GM18868 (cell line): Measurements from ENCODE around the gene HCCS.
"Not testable (repeated sequence)": the region's sequence is repeated elsewhere in the genome, so short reads cannot be mapped to it uniquely, and the experiment has no call there.

ENCODE experiments used
- ATAC-seq: cut with Tn5 transposase; IDR thresholded peaks from one replicate; pipeline ENCODE4 v1.9.1; 2021; ENCODE audit warnings: mild to moderate bottlenecking, moderate library complexity; ENCODE audit not compliant: unreplicated experiment

HCCS gene

DNA sequence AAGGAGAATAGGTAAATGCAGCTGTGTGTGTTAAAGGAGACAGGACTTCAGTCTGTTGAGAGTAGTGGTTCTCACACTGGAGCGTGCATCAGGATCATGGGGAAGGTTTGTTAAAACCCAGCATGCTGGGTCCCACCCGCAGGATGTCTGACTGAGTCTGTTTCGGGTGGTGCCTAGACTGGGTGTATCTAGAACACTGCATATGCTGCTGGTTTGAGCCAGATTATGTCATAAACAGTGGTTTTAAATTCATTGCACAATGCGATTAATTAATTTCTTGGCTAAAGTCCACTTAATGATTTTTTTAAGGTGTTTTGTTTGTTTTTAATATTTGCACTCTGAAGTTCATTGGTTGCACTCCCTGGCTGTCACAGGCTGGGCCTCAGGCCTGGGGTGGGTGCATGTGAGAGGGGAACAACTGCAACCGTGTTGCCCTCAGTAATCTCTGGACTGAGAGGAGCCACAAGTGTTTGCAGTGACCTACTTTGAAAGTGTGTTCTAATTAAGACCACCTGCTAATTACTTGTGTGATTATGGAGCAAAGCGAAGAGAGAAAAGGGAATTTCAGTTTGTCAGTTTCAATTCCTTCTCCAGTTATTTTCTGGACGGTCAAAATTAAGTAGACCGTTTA is 8.3 kb downstream of the HCCS start:
- ATAC-seq = no peak

GRCh38 chrX:11123087-11123486 is 12.0 kb downstream of the HCCS start:
- not testable (repeated sequence) for ATAC-seq

DNA sequence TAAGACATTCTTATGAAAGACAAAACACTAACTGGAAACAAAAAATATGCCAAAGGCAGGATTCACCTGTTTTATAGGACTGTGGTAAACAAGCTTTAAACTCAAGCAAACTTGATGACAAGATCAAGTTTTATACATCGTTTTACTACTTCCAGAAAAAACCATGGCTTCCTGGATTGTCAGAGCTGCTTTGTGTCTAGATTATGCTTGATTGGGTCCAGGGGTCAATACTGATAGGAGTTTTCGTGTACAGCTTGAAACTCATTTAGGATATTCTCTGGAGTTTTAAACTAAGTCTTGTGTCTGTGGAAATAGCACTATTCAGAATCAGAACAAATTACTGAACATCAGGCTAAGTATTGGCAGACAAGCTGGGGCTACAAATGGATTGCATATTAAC is 13.0 kb downstream of the HCCS start:
- ATAC-seq = no peak

GRCh38 chrX:11125060-11125459 is 13.9 kb downstream of the HCCS start:
- ATAC-seq = no peak

- ATAC-seq = no peak
Observed at GRCh38 chrX:11129534-11130105, 18.5 kb downstream of the HCCS start.

GRCh38 chrX:11130136-11130535 is 19.0 kb downstream of the HCCS start:
- ATAC-seq = no peak

DNA sequence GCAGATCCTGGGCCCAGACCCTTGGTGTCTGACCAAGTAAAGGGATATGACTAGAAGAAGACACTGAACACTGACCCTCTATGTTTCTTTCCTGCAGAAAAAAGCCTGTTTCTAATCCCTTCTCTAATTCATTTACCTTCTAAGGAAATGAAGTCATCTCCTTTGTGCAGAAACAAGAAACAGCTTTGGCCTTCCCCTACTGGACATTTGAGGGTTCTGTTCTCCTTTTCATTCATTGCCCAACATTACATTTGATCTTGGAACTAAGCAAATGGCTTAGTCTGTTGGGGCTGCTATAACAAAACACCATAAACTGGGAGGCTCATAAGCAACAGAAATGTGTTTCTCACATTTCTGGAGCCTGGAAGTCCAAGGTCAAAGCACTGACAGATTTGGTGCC is 20.0 kb downstream of the HCCS start:
- no peak for ATAC-seq

GRCh38 chrX:11135564-11136185 is 24.5 kb downstream of the HCCS start:
- no peak for ATAC-seq

DNA sequence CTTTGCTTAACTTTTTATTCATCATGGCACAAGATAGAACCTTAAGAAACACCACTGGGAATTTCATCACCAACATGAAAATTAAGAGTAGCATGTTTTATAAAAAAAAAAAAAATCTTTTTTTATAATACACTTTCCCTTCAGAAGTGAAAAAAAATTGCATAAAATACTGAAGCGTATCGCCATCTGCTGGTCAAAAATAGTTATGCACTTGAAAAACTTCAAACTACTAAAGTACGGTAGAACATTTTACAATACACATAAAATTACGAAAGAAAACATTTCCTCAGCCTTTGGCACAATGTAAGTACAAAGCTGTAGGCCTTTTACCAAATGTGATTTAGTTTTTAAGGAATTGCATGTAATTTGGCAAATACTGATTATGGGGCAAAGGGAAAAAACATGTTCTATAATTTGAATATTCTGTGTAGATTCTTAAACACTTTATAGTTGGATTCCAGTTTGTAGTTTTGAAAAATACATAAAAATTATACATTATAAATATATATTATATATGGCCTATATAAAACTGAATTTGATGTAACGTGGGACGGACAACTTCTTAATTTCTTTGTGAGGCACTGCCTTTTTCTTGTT is 26.5 kb downstream of the HCCS start:
- no peak for ATAC-seq

DNA sequence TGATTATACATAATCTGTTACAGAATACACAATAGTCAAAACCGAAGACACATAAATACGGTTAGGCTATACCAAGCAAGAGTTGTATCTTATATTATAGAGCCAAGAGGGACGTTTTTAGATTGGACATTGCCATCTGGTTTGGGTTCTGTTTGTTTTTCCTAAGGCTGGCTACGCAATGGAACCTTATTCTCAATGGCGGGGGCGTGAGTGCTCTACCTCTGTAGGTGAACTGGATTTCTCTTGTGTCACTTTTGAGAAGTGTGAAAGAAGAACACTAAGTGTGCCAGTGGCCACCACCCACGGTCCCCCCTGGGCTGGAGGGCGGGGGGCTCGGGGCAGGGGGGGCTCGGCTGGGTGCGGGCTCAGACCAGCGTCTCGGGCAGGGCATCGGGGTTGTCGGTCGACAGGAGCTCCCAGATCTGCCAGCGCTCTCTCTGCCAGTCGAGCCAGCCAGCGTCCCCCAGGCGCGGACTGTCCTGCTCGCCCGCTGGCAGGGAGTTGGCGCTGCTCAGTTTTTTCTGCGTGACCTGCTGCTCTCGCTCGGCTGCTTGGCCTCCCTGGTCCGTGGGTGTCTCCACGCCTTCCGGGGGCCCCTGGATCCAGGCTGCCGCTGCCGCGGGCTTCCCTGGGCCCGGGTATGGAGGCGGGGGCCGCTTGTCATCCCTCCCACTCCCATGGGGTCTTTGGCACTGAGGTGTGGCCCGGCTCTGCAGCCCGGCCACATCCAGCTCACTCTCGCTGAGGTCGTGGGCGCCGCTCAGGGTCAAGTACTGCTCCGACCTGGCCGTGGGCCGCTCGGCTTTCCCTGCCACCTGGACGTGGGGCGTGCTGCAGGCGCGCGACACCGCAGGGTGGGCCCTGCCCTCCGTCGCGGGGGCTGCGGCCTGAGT is 27.6 kb downstream of the HCCS start:
- ATAC-seq = no peak

DNA sequence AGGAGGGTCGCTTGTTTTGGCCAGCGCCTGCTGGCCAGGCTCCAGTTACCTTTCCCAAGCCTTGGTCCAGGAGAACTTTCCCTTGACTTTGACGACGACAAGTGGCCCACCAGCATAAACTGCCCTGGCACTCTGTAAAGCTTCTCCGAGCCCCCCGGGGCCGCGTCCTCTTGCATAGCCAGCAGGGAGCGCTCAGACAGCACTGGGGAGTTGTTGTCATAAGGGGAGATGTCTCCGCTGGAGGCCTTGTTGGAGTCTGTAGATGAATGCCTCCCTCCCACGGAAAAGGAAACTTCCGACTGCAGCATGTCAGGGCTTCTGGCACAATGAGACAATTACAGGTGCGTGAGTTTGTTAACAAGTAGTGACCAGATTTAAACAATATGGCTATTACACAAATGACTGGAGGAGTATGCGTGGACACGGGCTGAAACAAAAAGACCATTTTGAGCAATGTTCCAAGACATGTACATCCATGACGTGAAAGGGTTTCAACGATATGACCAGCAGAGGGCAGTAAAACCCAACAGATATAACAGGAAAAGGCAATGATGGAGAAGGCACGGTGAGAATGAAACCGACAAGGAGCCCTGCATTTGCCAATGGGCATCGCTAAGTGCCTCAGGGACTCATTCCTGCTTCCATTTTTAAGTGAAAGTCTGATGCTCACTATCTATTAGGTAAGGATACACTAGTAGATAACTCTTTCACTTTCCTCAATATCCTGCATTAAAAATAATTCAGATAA is 33.0 kb downstream of the HCCS start:
- ATAC-seq = peak; percentile 59

DNA sequence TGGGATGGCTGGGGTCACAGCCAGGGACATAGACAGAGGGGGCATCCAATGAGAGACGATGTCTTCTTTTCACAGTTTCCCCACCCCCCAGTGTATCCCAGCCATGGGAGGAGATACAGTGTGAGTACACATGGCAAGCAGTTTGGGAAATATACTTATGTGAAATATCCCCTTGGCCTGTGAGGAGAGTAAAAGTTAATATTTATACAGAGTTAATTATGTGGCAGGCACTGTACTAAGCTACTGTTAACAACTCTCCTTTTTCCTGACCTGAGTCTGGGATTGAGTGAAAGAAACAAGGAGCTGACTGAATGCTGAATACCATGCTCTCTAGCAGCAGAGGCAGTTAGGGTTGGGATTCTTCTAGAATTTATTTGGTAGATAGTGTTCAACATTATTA is 35.3 kb downstream of the HCCS start:
- no peak for ATAC-seq

- no peak for ATAC-seq
Observed at GRCh38 chrX:11148401-11148800, 37.3 kb downstream of the HCCS start.

DNA sequence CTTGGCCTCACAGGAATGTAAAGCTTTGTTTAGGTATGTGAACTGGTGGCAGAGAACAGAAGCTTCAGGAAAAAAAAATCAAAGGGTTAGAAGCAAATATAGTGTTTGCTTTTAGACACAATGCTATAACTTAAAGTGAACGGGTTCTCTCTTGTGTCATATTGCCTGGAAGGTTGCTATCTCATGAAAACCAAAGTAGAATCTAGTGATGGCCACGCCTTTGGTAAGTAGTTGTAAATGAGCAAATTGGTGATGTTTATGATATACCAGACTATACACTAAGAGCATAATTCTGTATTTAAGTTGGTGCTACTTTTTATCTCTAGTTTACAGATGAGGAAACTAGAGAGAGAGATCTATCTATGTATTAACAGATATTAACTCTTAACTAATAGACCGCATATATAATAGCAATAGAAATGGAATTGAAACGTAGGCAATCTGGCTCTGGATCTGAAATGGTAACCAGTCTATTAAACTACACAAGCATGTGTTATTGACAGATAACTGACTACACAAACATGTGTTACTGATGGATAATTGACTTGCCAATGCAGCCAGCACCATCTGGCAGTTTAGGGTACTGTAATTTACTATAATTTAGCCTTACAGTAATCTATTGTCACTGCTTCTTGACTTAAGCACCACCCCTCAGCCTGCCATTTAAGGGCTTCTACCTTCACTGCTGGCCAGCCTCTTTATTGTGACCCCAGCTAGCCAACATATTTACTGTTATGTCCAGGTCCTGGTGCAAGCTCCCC is 40.8 kb downstream of the HCCS start:
- no peak for ATAC-seq

DNA sequence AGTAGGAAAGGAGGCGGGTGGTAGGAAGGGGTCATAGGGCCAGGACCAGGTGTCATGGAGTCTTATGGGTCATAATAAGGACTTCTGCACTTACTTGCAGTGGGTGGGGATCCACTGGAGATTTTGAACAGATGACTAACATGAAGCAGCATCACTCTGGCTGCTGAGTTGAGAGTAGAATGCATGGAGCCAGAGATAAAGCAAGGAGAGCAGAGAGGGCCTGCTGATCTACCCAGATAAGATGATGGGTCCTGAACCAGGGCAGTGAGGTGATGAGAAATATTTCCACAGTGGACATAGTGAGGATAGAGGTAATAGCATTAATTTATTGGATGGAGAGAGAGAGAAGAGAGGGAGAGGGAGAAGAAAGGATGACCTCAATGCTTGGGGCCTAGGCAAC is 48.0 kb downstream of the HCCS start:
- no peak for ATAC-seq

DNA sequence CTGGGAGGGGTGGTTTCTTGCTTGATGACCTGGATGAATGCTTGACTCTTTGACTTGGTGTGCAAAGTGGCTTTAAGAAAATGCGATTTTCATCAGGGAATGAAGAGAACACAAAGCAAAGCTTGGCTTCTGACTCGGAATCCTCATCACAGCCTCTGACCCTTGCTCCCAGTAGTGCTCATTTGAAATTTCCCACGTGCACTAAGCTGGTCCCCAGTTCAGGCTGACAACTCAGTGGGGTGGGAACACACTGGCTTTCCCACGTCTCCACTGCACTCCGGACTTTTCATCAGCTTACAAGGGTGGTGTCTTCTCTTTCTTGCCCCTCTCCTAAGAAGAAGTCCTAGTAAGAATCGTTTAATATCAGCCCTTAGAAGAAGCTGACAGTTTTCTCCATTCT is 53.3 kb downstream of the HCCS start:
- ATAC-seq = no peak

DNA sequence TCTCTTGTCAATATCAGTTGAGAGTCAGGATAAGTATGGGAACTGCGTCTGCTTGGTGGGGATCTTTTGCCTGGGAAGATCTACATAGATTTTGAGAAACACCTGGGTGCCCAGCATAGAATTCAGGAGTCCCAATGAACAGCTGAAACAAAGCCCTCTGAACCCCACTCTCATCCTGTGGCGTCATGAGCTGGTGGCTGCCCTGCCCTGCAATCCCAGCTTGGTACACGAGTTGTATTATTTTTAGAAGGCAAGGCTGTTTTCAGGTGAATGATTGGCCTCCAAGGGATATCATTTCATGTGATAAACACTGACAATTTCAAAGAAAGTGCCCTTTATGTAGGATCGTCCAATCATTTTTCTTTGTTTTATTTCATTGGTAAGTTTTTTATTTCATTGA is 60.8 kb downstream of the HCCS start:
- ATAC-seq = no peak

DNA sequence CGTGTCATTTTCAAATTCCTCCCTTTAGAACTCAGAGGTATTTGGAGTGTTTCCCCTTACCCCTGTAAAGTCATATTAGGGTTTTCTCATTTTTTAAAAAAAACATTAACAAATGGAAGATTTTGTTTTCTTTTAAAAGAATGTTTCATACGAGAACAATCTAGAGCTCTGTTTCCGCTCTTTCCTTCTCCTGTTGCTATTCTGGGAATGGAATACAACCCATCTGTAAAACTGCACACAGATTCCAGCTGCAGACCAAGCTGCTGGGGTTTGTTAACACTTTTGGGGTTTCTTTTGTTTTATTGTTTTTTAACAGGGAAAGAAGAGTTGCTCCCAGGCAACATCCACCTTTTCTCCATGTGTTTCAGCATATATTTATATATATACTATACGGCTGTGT is 61.3 kb downstream of the HCCS start:
- ATAC-seq = no peak
